Progenitor cell of endocrine pancreas (in vitro differentiated cells): ENCODE measurements around the gene CYP27A1. TPM values are rescaled to one million over a fixed set of nuclear protein-coding genes. Genes with fewer than 3 reads are reported as not detected.
"Not testable (repeated sequence)": the region's sequence is repeated elsewhere in the genome, so short reads cannot be mapped to it uniquely, and the experiment has no call there.

Experiments used
- DNase-seq: peaks from one replicate; pipeline ENCODE4 v3.0.0; 2021; ENCODE audit warnings: low spot score; ENCODE audit not compliant: unreplicated experiment
- H3K27ac Mint-ChIP-seq: 2 replicates; pipeline ENCODE4 v1.8.0; 2021; ENCODE audit warnings: mild to moderate bottlenecking, moderate library complexity, mixed read lengths
- H3K27me3 Mint-ChIP-seq: 2 replicates; pipeline ENCODE4 v1.8.0; 2021; ENCODE audit warnings: mixed read lengths
- H3K36me3 Mint-ChIP-seq: 2 replicates; pipeline ENCODE4 v1.8.0; 2022; ENCODE audit warnings: mixed read lengths; ENCODE audit not compliant: insufficient read depth
- H3K4me1 Mint-ChIP-seq: 2 replicates; pipeline ENCODE4 v1.8.0; 2021; ENCODE audit warnings: low read depth, mixed read lengths
- H3K4me3 Mint-ChIP-seq: 2 replicates; pipeline ENCODE4 v1.8.0; 2021; ENCODE audit warnings: low read depth, mild to moderate bottlenecking, moderate library complexity, mixed read lengths
- H3K9me3 Mint-ChIP-seq: 2 replicates; pipeline ENCODE4 v1.8.0; 2021; ENCODE audit warnings: low read depth, mixed read lengths
- total RNA-seq: library from RNA; stranded (reverse); gene quantifications from 2 replicates; pipeline ENCODE4 v1.2.1, GENCODE V29; 2021
- TF ChIP-seq, protein P1 (sequence below): fragments of 200-600 bp; sonication (generic); IDR thresholded peaks from one replicate; pipeline ENCODE4 v1.5.0; 2021; ENCODE audit warnings: antibody characterized with exemption, mild to moderate bottlenecking; ENCODE audit not compliant: unreplicated experiment

Gene CYP27A1
- total RNA-seq, 1 donor from 2014 or later, result 16.4 TPM

DNA sequence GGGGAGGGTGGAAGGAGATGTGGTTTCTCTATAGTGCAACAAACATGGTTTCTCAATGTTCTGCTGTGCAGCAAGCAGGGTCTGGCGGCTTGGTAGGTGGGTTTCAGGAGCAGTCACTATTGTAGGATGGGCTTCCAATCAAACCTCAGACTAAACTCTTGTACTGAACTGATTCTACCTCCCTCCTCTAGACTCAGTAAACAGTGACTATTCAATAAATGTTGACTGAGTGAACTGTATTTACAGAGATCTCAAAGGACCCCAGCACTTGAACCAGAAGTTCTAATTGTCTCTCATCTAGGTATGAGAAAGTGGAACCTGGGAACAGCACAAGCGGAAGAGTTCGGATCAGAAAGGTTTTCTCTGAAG, 26.8 kb upstream of the CYP27A1 start:
- no peak for DNase-seq
- Mint-ChIP-seq H3K27me3 (no peaks in the 10 kb centered on the region), H3K27ac (no peak overlapping the region), H3K4me1 (no peaks in the 10 kb centered on the region), H3K9me3 (no peaks in the 10 kb centered on the region), H3K4me3 (no peak overlapping the region), H3K36me3 (peaks cover 19% of the 10 kb centered on the region)
- TF ChIP-seq, protein P1, sequence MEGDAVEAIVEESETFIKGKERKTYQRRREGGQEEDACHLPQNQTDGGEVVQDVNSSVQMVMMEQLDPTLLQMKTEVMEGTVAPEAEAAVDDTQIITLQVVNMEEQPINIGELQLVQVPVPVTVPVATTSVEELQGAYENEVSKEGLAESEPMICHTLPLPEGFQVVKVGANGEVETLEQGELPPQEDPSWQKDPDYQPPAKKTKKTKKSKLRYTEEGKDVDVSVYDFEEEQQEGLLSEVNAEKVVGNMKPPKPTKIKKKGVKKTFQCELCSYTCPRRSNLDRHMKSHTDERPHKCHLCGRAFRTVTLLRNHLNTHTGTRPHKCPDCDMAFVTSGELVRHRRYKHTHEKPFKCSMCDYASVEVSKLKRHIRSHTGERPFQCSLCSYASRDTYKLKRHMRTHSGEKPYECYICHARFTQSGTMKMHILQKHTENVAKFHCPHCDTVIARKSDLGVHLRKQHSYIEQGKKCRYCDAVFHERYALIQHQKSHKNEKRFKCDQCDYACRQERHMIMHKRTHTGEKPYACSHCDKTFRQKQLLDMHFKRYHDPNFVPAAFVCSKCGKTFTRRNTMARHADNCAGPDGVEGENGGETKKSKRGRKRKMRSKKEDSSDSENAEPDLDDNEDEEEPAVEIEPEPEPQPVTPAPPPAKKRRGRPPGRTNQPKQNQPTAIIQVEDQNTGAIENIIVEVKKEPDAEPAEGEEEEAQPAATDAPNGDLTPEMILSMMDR, result no peak

DNA sequence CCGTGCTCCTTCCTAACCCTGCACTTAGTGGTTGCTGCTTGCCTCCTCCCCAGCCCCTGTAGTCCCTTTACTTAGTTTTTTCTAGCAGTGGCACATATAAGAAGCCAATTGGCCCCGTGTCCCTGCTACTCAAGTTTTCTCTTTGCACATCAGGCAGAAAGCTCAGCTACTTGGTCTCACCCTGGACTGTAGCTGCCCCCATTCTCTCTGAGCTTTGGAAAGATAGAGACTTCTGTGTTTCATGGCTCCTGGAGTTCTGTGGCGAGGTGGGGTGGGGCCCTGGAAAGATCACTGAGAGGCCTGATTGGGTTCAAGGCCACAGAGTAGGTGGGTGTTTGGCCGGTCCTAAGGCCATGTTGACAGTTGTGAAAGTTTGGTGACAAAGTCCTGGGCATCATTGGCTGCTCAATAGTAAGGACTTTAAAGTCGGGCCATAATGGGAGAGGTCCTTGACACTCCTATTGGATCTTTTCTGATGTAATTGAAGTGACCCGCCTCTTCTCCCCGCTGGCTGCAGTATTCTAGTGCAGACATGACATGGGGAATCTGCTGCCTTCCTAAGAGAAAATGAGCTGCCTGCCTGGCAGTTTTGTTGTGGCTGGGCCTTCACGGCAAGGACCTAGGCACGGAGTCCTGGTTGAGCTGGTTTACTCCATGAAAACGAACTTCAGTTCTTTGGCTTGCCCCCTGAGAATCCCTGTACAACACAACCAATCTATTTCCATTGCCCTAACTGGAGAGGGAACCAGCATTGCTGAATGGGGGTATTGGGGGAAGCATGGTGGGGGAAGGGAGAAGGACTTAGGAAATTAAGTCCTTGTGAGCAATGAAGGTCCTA, 26.2 kb upstream of the CYP27A1 start:
- no peak overlapping the region for H3K4me3 Mint-ChIP-seq
- no peaks in the 10 kb centered on the region for H3K27me3 Mint-ChIP-seq
- no peaks in the 10 kb centered on the region for H3K4me1 Mint-ChIP-seq
- H3K27ac Mint-ChIP-seq, result no peak overlapping the region
- H3K9me3 Mint-ChIP-seq, result no peaks in the 10 kb centered on the region
- peaks cover 16% of the 10 kb centered on the region for H3K36me3 Mint-ChIP-seq
- TF ChIP-seq, protein P1, result no peak
- no peak for DNase-seq

DNA sequence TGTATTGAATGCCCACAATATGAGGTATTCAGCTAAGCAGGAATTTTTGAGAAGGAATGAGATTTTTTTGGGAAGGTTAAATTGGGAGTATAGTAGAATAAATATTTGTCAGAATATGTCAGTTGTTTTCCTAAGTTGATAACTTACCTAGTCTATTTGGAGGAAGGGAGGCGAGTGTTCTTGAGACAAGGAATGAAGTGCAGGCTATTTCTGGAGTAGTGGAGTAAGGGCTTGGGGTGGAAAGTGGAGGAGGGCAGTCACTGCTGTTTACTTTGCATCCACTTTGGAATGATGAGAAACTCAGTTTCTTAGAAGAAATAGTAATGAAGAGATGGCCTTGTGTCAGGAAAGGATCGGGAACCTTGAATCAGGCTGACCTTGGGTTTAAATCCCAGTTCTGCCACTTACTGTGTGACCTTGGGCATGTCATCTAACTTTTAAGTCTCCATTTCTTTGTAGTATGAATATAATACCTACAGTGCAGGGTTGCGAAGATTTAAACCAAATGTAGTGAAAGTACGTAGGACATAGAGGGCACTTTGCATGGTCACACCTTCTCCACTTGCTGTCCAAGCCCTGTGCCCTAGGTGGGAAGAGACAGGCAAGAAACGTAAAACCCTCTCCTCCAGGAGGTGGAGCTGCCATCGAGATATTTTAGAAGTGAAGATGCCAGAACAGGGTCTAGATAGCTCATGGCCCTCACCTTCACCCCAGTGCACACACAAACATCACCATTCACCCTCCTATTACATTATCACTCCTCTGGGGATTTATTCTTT, 25.2 kb upstream of the CYP27A1 start:
- DNase-seq, result no peak
- Mint-ChIP-seq H3K36me3 (peaks cover 14% of the 10 kb centered on the region), H3K9me3 (no peaks in the 10 kb centered on the region), H3K27ac (peak overlapping the region; percentile 38), H3K27me3 (no peaks in the 10 kb centered on the region), H3K4me1 (no peaks in the 10 kb centered on the region), H3K4me3 (no peak overlapping the region)
- TF ChIP-seq, protein P1, result no peak

DNA sequence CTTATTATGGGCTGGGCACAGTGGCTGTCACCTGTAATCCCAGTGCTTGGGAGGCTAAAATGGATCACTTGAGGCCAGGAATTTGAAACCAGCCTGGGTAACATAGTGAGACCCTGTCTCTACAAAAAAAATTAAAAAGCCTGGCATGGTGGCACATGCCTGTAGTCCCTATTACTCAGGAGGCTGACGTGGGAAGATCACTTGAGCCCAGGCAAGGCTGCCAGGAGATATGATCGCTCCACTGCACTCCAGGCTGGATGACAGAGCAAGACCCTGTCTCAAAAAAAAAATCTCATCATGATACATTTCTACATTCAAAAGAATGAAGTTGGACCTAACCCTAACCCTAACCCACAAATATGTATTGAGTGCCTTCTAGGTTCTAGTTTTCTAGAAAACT, 20.2 kb upstream of the CYP27A1 start:
- Mint-ChIP-seq H3K27ac (no peak overlapping the region), H3K4me3 (no peak overlapping the region), H3K36me3 (peaks cover 2% of the 10 kb centered on the region), H3K9me3 (no peaks in the 10 kb centered on the region), H3K27me3 (no peaks in the 10 kb centered on the region), H3K4me1 (no peaks in the 10 kb centered on the region)
- TF ChIP-seq, protein P1, result no peak
- no peak for DNase-seq

DNA sequence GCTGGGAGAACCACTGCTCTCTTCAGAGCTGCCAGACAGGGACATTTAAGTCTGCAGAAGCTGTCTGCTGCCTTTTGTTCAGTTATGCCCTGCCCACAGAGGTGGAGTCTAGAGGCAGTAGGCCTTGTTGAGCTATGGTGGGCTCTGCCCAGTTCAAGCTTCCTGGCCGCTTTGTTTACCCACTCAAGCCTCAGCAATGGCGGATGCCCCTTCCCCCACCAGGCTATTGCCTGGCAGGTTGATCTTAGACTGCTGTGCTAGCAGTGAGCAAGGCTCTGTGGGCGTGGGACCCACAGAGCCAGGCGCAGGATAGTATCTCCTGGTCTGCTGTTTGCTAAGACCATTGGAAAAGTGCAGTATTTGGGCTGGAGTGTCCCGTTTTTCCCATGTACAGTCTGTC, 9.2 kb upstream of the CYP27A1 start:
- H3K4me3 Mint-ChIP-seq, H3K27ac Mint-ChIP-seq, H3K27me3 Mint-ChIP-seq, DNase-seq: not testable (repeated sequence)
- peaks cover 10% of the 10 kb centered on the region for H3K4me1 Mint-ChIP-seq
- peaks cover 33% of the 10 kb centered on the region for H3K36me3 Mint-ChIP-seq
- peaks cover 10% of the 10 kb centered on the region for H3K9me3 Mint-ChIP-seq
